Activated B cell treated with CpG ODN at 0.5 μM for 24 hours (primary cell): Measurements from ENCODE around the gene LIPG. TPM values are rescaled to one million over a fixed set of nuclear protein-coding genes. Genes with fewer than 3 reads are reported as not detected.

Experiments
- ATAC-seq: fragments of 200-7000 bp; cut with Tn5 transposase; one replicate; pipeline ENCODE4 v1.10.0; 2021; ENCODE audit warnings: low read depth, mild to moderate bottlenecking, moderate library complexity
- CTCF ChIA-PET: fragments of 350-600 bp; sonication (Branson Sonifier 250); formaldehyde crosslinking; loops from one replicate; lab custom pipeline; 2021; ENCODE audit warnings: antibody characterized with exemption; lab: Charles Lee
- POLR2A ChIA-PET: fragments of 350-600 bp; sonication (Branson Sonifier 250); formaldehyde crosslinking; loops from one replicate; lab custom pipeline; 2021; ENCODE audit warnings: antibody characterized with exemption; lab: Charles Lee
- DNase-seq: peaks from one replicate; pipeline ENCODE4 v3.0.0; 2022
- H3K27ac Mint-ChIP-seq: one replicate; pipeline ENCODE4 v1.8.0; 2020; ENCODE audit warnings: mixed read lengths
- H3K27me3 Mint-ChIP-seq: one replicate; pipeline ENCODE4 v1.8.0; 2021; ENCODE audit warnings: mixed read lengths
- H3K36me3 Mint-ChIP-seq: one replicate; pipeline ENCODE4 v1.8.0; 2021; ENCODE audit warnings: low read depth, mixed read lengths
- H3K4me1 Mint-ChIP-seq: one replicate; pipeline ENCODE4 v1.8.0; 2021; ENCODE audit warnings: mixed read lengths
- H3K4me3 Mint-ChIP-seq: one replicate; pipeline ENCODE4 v1.8.0; 2020; ENCODE audit warnings: mild to moderate bottlenecking, mixed read lengths
- H3K9me3 Mint-ChIP-seq: one replicate; pipeline ENCODE4 v1.8.0; 2020; ENCODE audit warnings: mixed read lengths
- intact Hi-C: fragments of 100-400 bp; cut with micrococcal nuclease; formaldehyde crosslinking; loops from one replicate; pipeline ENCODE4 v1.15.1; 2024
- total RNA-seq: library from RNA; stranded (reverse); gene quantifications from 2 replicates; pipeline ENCODE4 v1.2.3, GENCODE V29; 2022
- TF ChIP-seq, protein P1 (sequence below): fragments of 200-600 bp; IDR thresholded peaks from one replicate; pipeline ENCODE4 v1.8.0; 2022; ENCODE audit warnings: antibody characterized with exemption, mild to moderate bottlenecking

LIPG gene
- total RNA-seq, 1 donor from 2014 or later, result 0.29 TPM

DNA sequence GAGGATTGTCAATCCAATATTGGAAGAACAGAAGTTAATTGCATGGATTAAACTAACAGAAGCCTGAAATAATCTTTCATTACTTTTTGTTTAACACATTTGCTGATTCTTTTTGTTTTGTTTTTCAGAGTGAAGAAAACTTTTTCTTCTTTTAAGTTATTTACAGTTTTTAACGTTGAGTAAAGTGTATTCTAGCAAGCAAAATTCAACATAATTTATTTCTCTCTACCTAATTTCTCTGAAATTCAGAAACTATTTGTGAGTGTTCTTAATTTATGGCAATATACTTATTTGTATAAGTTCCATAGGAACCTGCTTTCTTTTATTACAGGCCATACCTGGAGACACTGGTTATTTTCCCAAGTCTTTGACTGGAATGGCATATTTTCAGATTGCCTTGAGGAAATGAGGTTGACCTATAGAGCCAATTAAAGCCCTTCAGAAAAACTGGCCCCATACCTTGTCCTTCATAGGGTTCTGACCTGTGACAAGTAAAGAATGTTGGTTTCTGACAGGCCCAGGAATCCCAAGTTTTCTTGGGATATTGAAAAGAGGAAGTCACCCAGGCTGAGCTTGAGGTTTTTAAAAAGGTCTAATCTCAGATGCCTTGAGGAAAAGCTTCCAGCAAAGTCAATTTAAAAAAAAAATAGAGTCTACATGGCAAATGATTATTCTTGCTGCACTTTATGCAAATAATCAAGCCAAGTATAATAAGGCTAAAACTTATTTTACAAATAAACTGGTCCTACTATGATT is 26.8 kb upstream of the LIPG start:
- H3K27ac Mint-ChIP-seq, result no peak overlapping the region
- CTCF ChIA-PET, result no interaction called here

DNA sequence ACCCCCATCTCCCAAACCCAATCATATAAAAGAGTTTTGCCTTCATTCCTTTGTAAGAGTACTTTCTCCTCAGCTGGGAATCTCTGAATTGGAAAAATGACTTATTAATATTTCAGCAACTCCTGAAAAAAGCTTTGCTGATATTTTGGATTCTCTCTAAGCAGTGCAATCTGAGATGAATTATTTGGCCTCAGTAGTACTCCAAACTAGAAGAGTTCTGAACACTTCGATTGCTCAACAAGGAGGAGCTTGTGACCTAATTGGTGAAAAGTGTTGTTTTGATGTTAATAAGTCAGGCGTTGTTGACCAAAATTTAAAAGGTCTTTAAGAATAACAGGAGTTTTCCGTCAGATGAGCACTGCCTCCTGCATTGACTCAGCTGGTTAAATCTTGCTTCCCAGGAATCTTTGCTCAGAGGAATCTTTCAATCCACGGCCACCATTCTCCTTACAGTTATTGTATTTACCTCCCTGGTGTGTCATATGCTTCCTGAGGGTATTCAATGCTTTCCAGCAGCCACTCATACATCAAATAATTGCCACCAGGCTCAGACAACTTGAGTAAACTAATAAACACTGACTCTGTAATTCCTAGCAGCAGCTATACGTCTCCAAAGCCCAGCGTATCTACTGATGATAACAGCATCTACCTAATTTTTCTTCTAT is 24.5 kb upstream of the LIPG start:
- DNase-seq (no peak), ATAC-seq (no peak)
- no peak overlapping the region for H3K4me3 Mint-ChIP-seq
- H3K27ac Mint-ChIP-seq, result no peak overlapping the region
- H3K36me3 Mint-ChIP-seq, result peaks cover 1% of the 10 kb centered on the region
- CTCF ChIA-PET, result no interaction called here
- POLR2A ChIA-PET, result no interaction called here
- TF ChIP-seq, protein P1, sequence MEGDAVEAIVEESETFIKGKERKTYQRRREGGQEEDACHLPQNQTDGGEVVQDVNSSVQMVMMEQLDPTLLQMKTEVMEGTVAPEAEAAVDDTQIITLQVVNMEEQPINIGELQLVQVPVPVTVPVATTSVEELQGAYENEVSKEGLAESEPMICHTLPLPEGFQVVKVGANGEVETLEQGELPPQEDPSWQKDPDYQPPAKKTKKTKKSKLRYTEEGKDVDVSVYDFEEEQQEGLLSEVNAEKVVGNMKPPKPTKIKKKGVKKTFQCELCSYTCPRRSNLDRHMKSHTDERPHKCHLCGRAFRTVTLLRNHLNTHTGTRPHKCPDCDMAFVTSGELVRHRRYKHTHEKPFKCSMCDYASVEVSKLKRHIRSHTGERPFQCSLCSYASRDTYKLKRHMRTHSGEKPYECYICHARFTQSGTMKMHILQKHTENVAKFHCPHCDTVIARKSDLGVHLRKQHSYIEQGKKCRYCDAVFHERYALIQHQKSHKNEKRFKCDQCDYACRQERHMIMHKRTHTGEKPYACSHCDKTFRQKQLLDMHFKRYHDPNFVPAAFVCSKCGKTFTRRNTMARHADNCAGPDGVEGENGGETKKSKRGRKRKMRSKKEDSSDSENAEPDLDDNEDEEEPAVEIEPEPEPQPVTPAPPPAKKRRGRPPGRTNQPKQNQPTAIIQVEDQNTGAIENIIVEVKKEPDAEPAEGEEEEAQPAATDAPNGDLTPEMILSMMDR, result no peak
- peaks cover 6% of the 10 kb centered on the region for H3K9me3 Mint-ChIP-seq
- no peaks in the 10 kb centered on the region for H3K4me1 Mint-ChIP-seq
- H3K27me3 Mint-ChIP-seq, result peaks cover 2% of the 10 kb centered on the region
- intact Hi-C loops, result no loop called here

More for the DNA sequence above, 26.8 kb upstream of the LIPG start:
- ATAC-seq (no peak), DNase-seq (no peak)
- Mint-ChIP-seq H3K9me3 (peaks cover 6% of the 10 kb centered on the region), H3K4me1 (peaks cover 2% of the 10 kb centered on the region), H3K4me3 (no peak overlapping the region), H3K27me3 (peaks cover 2% of the 10 kb centered on the region), H3K36me3 (peaks cover 1% of the 10 kb centered on the region)
- intact Hi-C loops, result no loop called here
- TF ChIP-seq, protein P1, result no peak
- POLR2A ChIA-PET, result no interaction called here

DNA sequence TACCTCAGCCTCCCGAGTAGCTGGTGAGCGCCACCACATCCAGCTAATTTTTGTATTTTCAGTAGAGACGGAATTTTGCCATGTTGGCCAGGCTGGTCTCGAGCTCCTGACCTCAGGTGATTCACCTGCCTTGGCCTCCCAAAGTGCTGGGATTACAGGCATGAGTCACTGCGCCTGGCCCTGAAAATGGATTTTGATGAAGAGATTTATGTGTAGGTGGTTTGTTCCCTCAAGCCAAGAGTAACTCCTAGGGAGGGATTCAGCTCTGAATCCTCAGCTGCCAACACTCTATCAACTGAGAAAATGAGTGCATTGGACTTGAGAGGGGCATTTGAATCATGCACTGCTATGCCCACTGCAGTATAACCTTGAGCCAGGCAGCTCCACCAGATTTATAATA is 17.5 kb upstream of the LIPG start:
- POLR2A ChIA-PET, result no interaction called here
- H3K4me3 Mint-ChIP-seq, result no peak overlapping the region
- DNase-seq (no peak), ATAC-seq (no peak)
- CTCF ChIA-PET, result no interaction called here
- TF ChIP-seq, protein P1, result no peak
- intact Hi-C loops, result no loop called here
- H3K36me3 Mint-ChIP-seq, result no peaks in the 10 kb centered on the region
- H3K27me3 Mint-ChIP-seq, result peaks cover 19% of the 10 kb centered on the region
- H3K9me3 Mint-ChIP-seq, result no peaks in the 10 kb centered on the region
- H3K27ac Mint-ChIP-seq, result no peak overlapping the region
- no peaks in the 10 kb centered on the region for H3K4me1 Mint-ChIP-seq

DNA sequence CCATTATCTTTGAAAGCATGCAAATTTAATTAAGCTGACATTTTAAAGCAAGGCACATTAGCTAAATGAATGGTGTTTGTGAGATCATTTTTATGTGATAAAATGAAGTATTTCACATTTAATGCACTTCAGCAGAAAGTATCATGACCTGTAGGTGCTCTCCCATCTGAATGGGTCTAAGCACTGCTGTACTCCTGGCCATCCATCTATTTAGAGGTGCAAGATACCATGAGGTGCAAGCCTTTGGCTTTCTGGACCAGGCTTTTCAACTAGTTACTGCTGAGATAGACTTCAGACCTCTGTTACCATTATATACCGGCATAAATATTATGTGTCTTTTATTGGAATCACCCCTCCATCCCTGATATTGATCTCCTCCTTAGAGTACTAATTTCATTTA is 15.6 kb upstream of the LIPG start:
- peaks cover 23% of the 10 kb centered on the region for H3K27me3 Mint-ChIP-seq
- H3K4me3 Mint-ChIP-seq, result no peak overlapping the region
- no peaks in the 10 kb centered on the region for H3K36me3 Mint-ChIP-seq
- CTCF ChIA-PET, result no interaction called here
- no peak for DNase-seq
- intact Hi-C loops, result no loop called here
- no peak overlapping the region for H3K27ac Mint-ChIP-seq
- TF ChIP-seq, protein P1, result no peak
- H3K4me1 Mint-ChIP-seq, result no peaks in the 10 kb centered on the region
- POLR2A ChIA-PET, result no interaction called here
- ATAC-seq, result no peak
- H3K9me3 Mint-ChIP-seq, result no peaks in the 10 kb centered on the region

DNA sequence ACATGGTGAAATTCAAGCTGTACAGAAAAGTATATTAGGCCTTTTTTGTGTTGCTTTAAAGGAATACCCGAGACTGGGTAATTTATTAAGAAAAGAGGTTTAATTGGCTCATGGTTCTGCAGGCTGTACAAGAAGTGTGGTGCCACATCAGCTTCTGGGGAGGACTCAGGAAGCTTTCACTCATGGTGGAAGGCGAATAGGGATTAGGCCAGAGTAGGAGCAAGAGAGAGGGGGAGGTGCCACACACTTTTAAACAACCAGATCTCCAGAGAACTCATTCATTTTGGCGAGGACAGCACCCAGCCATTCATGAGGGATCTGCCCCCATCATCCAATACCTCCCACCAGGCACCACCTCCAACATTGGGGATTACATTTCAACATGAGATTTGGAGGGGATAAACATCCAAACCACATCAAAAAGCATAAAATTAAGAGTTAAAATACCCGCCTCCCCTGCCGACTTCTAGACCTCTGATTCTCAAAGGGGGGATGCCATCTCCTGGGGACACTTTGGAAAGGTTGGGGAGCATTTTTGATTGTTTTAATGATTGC is 15.1 kb upstream of the LIPG start:
- DNase-seq (no peak), ATAC-seq (no peak)
- intact Hi-C loops, result no loop called here
- Mint-ChIP-seq H3K27ac (no peak overlapping the region), H3K4me1 (no peaks in the 10 kb centered on the region), H3K4me3 (no peak overlapping the region), H3K36me3 (no peaks in the 10 kb centered on the region), H3K27me3 (peaks cover 27% of the 10 kb centered on the region), H3K9me3 (no peaks in the 10 kb centered on the region)
- ChIA-PET CTCF (no interaction called here), POLR2A (no interaction called here)
- TF ChIP-seq, protein P1, result no peak
